GM18873 (cell line): ENCODE results near the gene MYCN.
"Not testable (repeated sequence)": the region's sequence is repeated elsewhere in the genome, so short reads cannot be mapped to it uniquely, and the experiment has no call there.

Experiments
- ATAC-seq: cut with Tn5 transposase; IDR thresholded peaks from one replicate; pipeline ENCODE4 v1.9.1; 2021; ENCODE audit warnings: mild to moderate bottlenecking, moderate library complexity, moderate number of reproducible peaks; ENCODE audit not compliant: unreplicated experiment, low FRiP score

MYCN gene

DNA sequence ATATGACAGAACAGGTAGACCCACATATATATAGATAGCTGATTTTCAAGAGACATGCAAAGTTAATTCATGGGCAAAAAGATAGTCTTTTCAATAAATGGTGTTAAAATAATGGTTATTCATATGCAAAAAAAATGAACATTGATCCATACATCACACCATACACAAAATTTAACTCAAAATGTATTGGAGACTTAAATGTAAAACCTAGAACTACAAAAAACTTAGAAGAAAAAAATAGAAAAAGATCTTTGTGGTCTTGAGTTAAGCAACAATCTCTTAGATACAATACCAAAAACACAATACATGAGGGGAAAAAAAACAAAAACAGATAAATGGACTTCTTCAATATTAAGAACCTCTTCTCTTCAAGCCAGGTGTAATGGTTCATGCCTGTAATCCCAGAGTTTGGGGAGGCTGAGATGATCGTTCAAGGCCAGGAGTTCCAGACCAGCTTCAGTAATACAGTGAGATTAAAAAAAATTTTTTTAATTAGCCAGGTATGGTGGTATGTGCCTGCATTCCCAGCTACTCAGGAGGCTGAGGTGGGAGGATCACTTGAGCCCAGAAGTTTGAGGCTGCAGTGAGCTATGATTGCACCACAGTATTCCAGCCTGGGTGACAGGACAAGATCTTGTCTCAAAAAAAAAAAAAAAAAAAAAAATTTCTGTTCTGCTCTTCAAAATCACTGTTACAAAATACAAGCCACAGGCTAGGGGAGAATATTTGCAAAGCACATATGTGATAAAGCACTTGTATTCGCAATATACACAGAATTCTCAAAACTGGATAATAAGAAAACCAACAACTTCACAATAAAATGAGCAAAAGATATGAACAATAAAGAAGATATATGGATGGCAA lies 32.7 kb upstream of the MYCN start:
- ATAC-seq, result no peak

DNA sequence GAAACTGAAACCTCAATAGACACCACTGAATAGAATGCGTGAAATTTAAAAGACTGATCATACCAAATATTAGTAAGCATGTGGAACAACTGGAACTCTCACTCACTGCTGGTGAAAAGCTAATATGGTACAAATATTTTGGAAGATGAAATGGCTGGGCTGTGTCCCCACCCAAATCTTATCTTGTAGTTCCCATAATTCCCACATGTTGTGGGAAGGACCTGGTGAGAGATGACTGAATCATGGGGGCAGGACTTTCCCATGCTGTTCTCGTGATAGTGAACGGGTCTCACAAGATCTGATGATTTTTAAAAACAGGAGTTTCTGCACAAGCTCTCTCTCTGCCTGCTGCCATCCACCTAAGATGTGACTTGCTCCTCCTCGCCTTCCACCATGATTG lies 32.0 kb upstream of the MYCN start:
- ATAC-seq, result no peak

DNA sequence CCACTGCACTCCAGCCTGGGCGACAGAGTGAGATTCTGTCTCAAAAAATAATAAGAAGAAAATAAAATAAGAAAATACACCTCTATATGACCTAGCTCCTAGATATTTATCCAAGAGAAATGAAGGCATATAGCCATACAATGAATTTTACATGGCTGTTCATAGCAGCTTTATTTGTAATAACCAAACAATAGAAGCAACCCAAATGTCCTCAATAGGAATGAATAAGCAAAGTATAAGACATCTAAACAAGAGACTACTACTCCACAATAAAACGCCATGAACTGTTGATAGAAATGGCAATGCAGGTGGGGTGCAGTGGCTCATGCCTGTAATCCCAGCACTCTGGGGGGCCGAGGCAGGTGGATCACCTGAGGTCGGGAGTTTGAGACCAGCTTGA lies 31.2 kb upstream of the MYCN start:
- ATAC-seq, result no peak

DNA sequence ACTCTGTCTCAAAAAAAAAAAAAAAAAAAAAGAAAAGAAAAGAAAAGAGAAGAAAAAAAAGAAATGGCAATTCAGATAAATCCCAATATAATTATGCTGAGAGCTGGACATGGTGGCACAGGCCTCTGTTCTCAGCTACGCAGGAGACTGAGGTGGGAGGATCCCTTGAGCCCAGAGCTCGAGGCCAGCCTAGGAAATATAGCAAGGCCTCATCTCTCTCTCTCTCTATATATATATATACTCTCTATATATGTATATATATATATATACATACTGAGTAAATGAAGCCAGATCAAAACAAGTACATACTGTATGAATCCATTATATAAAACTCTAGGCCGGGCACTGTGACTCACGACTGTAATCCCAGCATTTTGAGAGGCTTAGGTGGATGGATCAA lies 30.6 kb upstream of the MYCN start:
- no peak for ATAC-seq

DNA sequence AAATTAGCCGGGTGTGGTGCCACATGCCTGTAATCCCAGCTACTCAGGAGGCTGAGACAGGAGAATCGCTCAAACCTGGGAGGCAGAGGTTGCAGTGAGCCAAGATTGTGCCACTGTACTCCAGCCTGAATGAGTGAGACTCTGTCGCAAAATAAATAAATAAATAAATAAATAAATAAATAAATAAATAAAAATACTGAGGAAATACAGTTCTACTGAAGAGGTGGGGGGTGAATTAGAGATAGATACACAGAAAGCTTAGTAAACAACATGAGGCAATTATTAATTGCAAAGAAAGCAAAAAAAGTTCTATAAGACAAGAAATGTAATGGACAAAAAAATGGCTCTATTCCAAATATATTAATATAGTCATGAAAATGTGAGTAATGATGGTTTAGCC lies 29.1 kb upstream of the MYCN start:
- ATAC-seq, result not testable (repeated sequence)

DNA sequence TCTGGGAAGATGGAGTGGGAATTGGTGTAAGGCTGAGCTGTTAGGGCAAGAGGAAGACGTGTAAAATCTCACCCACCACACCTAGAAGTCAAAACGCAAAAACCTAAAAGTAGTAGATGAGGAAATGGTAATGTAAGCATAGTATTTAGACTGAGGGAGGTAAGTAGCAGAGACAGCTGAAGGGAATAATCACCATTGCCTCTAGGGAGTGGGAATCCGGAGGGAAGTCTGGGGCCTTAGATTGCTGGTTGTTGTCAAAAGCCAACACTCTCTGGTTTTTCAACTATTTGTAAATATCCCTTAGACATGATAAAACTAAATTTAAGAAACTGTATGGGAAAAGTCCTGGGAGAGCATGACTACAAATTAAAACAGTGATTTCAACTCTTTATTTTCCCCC lies 28.7 kb upstream of the MYCN start:
- ATAC-seq, result no peak

DNA sequence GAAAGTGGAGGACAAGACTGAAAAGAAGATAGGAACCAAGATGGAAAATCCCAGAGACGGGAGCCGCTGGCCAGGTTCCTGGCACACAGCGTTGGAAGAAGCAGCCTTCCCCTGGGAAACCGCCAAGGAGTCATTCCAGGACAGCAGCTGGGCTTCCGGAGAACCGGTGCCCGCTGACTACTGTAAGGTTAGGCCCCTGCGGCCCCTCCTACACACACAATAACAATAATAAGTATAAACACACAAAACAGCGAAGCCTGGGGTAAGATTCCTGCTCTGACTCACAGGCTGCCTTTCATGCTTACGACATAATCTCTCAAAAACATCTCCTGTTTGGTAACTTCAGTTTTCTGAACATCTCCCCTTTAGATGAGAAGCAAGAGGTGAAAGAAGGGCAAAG lies 28.1 kb upstream of the MYCN start:
- ATAC-seq, result no peak

DNA sequence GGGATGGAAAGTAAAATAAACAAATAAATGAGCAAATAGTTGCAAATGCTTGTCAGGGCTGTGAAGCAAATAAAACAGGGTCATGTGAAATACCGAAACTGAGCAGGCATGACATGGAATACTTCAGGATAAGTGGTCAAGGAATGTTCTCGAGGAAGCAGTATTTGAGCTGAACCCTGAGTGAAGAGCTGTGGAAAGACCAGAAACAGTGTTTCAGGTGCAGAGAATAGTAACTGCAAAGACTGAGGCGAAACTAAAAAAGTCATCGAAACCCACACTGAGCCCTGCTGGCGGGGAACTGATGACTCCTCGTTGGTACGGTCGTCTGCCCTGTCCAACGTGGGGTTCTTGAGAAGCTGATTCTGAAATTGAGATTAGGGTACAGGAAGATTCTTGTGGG lies 27.2 kb upstream of the MYCN start:
- no peak for ATAC-seq

DNA sequence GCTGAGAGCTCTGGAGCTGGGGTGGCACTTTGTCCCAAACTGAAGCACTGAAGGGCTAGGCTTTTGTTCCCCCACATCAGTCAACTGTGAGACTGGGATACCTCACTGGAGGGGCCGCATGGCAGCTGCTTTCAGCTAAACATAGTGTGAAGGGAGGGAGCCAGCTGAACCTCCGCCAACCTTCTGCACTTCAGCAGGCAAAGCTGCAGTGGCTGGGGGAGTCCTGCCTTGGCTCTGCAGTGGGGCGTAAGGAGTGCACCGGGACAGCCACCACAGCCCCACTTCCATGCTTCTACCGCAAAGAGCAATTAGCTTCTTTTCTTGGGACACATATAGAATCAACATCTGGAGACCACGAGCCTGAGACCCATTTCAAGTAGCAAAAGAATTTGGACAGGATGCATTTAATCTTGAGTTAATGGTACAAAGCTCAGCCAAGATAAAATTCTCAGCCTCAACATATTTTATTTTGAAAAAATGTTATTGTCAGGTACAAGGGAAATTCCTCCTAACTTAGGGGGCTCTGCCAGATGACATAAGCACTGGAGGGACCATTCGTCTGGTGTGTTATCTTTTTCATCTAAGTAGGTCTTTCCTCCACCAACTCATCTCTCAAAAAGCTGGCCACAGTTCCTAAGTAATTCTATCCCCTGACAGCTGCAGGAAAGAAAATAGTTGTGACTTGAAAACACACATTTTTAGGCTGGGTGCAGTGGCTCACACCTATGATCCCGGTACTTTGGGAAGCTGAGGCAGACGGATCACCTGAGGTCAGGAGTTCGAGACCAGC lies 25.6 kb upstream of the MYCN start:
- ATAC-seq, result no peak

DNA sequence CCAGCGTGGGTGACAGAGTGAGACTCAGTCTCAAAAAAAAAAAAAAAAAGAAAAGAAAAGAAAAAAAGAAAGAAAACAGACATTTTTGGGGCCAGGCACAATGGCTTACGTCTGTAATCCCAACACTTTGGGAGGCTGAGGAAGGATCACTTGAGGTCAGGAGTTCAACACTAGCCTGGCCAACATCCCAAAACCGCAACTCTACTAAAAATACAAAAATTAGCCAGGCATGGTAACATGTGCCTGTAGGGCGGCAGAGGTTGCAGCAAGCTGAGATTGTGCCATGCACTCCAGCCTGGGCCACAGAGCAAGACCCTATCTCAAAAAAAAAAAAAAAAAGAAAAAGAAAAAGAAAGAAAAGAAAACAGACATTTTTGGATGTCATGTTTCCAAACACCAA lies 24.8 kb upstream of the MYCN start:
- not testable (repeated sequence) for ATAC-seq

DNA sequence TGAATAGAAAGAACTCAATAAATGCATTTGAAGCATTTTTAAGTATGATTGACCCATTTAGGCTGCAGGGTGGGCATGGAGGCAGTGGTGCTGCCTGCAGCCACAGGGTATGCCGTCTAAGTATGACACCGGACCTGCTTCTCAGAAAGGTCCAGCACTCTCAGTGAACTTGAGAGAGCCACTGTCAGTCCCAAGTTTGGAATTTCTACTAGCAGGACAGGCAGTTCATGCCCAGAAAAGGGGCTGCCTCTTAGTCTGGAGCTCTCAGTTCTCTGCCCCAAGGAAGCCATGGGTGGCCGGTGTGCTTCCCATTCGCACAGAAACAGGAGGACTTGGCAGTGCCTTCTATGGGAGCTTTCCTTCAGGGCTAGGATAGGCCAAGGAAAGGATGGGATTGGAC lies 24.0 kb upstream of the MYCN start:
- no peak for ATAC-seq

DNA sequence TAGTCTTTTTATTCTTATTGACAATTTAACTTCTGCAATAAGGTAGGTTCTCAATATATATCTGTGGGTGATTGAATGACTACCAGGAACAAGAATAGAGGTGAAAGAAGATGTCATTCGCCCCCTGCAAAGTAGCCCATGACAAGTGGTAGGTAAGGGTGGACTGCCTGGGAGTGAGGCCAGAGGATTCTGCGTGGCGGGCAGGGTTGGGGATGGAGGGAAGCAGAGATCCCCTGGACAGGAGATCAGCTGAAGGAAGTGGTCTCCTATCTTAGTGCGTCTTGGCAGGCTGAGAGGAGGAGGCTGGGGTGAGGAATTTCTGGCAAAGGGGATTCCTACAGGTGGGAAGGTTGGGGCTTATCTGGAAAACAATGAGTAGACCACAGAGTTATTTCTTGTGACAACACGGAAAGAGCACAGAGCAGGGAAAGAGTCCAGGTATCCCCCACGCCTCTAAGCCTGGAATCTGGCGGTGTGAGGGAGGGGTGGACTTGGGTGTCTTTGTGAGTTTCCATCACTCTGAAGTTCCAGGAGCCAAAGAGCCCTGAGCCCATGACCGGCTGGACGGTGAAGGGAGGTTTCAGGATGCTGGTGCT lies 21.5 kb upstream of the MYCN start:
- ATAC-seq, result no peak

DNA sequence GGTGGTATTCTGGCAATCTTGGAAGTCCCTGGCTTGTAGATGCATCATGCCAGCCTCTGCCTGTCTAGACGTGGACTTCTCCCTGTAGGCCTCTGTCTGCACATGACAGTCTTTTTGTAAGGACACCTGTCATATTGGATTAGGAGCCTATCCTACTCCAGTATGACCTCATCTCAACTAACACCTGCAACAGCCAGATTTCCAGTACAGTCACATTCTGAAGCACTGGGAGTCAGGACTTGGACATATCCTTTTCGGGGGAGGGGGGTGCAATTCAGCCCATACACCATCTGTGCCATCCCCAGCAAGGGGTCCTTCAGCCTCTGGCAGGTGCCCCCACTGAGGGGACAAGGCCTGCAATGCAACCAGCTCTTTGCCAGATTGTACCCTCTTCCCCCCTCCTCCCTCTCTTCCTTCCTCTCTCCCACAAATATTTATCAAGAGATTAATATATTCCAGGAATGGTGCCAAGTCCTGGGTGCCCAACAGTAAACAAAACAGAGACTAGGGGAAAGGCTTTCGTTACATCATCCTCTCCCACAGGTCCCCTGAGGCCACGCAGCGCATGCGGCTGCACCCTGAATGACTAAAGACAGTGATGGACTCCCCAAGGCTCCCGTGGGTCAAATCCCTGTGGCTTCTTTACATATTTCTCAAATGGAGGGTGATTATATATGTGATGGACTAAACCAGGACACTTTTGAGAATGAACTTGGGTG lies 20.5 kb upstream of the MYCN start:
- no peak for ATAC-seq

DNA sequence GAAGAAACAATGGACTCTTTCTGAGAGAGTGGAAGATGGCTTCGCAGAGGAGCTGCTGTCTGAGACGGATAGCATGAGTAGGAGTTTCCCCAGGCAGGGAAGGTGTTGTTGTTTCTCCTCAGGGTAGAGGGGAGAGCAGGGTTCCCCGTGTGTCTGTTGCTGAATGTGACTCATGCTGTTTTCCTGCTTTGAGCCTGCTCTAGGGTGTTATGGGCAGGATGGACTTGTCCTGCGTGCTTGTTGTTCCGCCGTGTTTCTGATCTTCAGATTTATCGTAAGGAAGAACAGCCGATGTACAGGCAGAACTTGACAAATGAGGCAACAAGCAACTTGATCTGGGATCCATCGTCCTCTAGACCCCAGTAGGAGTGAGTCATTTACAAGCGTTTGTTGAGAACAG lies 19.7 kb upstream of the MYCN start:
- ATAC-seq, result no peak

DNA sequence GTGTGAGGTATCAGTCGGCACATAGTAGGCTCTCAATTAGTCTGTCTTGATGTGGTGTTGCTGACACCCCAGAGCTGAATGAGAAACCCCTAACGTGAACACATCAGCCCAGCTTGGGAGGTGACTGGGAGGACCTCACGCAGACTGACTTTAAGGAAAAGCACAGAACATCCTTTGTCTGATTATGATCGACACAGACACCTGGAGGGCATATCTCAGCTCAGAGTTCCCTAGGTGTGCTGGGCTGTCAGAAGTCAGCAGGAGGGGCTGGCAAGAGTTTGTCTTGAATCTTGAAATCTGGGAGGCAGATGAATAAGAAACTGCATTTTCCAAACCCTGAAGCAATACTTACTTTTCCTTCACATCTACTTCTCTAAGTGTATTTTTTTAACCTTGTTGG lies 16.8 kb upstream of the MYCN start:
- no peak for ATAC-seq

DNA sequence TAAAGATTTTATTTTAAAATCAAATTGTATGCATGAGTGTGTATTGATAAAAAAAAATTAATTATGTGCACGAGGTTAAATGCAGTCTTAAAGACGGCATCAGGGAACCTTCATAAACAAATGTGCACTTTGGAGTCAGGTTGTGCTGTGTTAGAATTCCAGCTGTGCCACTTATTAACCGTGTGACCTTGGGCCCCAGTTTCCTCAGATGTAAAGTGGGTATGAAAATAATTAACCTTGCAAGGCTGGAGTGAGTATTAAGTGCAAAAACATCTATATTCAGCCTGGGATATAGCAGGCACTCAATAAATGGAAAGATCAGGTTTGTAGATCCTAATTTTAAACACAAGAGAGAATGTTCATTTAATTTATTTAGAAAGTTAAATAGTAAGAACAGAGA lies 14.5 kb upstream of the MYCN start:
- ATAC-seq, result no peak

DNA sequence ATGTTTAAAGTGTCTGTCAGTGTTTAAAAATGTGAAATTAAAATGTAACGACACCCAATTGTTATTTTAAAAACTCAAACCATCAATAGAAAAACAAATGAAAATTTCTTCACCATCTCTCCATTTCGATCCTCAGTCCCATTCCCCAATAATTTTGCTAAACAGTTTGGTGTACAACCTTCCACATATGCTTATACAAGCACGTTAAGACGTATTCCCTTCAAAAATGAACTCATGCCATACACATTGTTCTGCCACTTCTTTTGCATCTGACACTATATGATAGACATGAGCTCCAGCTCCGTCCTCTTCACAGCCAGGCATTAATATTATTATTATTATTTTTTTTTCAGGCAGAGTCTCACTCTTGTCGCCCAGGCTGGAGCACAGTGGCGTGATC lies 14.1 kb upstream of the MYCN start:
- no peak for ATAC-seq

DNA sequence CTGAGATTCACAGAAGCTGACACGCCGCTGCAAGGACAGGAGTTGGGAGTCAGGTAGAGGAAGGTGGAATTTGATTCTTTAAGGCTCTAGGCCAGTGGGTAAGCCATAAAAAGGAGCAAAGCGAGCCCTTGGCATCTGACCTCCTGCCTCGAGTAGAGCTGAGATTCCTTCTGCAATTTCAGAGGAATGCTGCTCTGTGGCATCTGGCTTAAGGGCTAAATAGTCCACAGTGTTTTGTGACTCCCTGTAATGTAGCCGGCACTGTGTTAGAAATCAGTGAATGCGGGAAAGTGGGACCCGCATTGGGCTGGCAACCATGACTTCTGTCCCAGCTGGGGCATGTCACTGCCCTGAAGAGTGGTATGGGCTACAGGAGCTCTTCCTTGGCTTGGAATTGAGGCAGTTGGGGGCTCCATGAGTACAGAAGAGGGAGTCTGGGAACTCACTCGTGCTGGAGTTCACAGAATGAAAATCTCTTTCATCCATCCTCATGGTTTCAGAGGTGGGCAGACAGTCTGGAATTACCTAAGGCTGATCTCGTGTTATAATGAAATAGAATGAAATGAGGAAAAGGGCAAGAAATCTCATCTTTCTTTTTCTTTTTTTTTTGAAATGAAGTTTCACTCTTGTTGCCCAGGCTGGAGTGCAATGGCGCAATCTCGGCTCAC lies 12.7 kb upstream of the MYCN start:
- ATAC-seq, result no peak

DNA sequence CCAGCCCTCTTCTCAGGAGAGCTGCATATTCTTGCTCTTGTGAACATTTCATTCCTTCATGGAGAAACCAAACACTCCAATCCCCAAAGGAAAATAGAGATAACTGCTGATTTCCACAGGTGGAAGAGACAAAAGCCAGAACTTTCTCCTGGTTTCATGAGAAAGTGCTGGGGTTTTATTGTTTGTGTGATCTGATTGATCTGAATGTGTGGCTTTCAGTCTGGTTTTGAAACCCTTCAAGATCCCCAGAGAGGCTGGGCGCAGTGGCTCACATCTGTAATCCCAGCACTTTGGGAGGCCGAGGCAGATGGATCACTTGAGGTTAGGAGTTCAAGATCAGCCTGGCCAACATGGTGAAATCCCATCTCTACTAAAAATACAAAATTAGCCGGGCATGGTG lies 11.3 kb upstream of the MYCN start:
- ATAC-seq, result not testable (repeated sequence)

DNA sequence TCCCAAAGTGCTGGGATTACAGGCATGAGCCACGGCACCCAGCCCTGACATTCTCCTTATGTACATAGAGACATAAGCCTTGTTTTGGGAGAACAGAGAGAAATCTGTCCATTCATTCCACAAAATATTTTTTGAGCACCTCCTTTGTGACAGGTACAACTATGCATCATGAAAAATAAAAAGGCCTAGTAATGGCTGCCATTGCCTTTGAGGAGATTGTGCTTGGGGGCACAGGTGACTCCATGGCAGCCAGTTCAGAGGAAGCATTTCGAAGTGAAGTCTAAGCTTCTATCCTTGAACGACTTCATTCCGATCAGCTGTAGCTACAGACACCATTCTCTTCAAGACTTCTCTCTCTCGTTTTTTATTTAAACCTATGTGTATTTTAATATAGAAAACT lies 10.5 kb upstream of the MYCN start:
- no peak for ATAC-seq
